Keratinocyte (primary cell): ENCODE measurements around the gene SETD7. TPM values are rescaled to one million over a fixed set of nuclear protein-coding genes. Genes with fewer than 3 reads are reported as not detected.
"Not testable (repeated sequence)": the region's sequence is repeated elsewhere in the genome, so short reads cannot be mapped to it uniquely, and the experiment has no call there.

Experiments
- DNase-seq: peaks from one replicate; pipeline ENCODE4 v3.0.0-alpha.2; 2011; ENCODE audit warnings: low read depth, missing footprints, low spot score
- FAIRE-seq: peaks from 2 replicates; lab custom pipeline; 2011; peaks lifted over from hg19 to GRCh38; lab: Jason Lieb, UNC
- H2AFZ ChIP-seq: 2 replicates; pipeline ENCODE4 v1.6.0; 2012; ENCODE audit warnings: low read length, control low read depth, inconsistent platforms; ENCODE audit not compliant: control insufficient read depth
- H3K27ac ChIP-seq: 2 replicates; pipeline ENCODE4 v1.5.1; 2011; ENCODE audit warnings: low read length; ENCODE audit not compliant: control insufficient read depth, insufficient read depth
- H3K27me3 ChIP-seq: 3 replicates; pipeline ENCODE4 v1.6.0; 2011; ENCODE audit warnings: low read length; ENCODE audit not compliant: control insufficient read depth, insufficient read depth; ENCODE audit errors: extremely low read depth
- H3K36me3 ChIP-seq, 2 experiments: 2 replicates in 1 of 2; 3 replicates in 1 of 2; pipeline ENCODE4 v1.5.1; 2011; ENCODE audit warnings: low read length in 2 of 2, mild to moderate bottlenecking in 1 of 2; ENCODE audit not compliant: control insufficient read depth in 2 of 2, insufficient read depth in 2 of 2; ENCODE audit errors: extremely low read depth in 1 of 2
- H3K4me1 ChIP-seq: 3 replicates; pipeline ENCODE4 v1.5.1; 2011; ENCODE audit warnings: low read length; ENCODE audit not compliant: control insufficient read depth, insufficient read depth; ENCODE audit errors: extremely low read depth
- H3K4me2 ChIP-seq: 3 replicates; pipeline ENCODE4 v1.6.0; 2011; ENCODE audit warnings: low read depth, low read length; ENCODE audit not compliant: control insufficient read depth, insufficient read depth; ENCODE audit errors: extremely low read depth
- H3K4me3 ChIP-seq, 3 experiments: fragments of 200-600 bp in 1 of 3; sonication (generic) in 1 of 3; 2 replicates in 2 of 3; 3 replicates in 1 of 3; pipeline ENCODE4 v1.5.1; 2011 to 2016; ENCODE audit warnings: low read length in 3 of 3, mild to moderate bottlenecking in 3 of 3, control low read depth in 2 of 3, inconsistent platforms in 1 of 3, low read depth in 1 of 3, mixed read lengths in 1 of 3, mixed run types in 1 of 3, moderate library complexity in 1 of 3; ENCODE audit not compliant: control insufficient read depth in 2 of 3, insufficient read depth in 2 of 3; ENCODE audit errors: extremely low read depth in 1 of 3
- H3K79me2 ChIP-seq: 2 replicates; pipeline ENCODE4 v1.6.0; 2012; ENCODE audit warnings: low read length; ENCODE audit not compliant: control insufficient read depth, insufficient read depth
- H3K9ac ChIP-seq: 3 replicates; pipeline ENCODE4 v1.6.0; 2011; ENCODE audit warnings: low read length; ENCODE audit not compliant: control insufficient read depth, insufficient read depth; ENCODE audit errors: extremely low read depth
- H3K9me1 ChIP-seq: 3 replicates; pipeline ENCODE4 v1.6.0; 2011; ENCODE audit warnings: low read length; ENCODE audit not compliant: control insufficient read depth, insufficient read depth; ENCODE audit errors: extremely low read depth
- H3K9me3 ChIP-seq: 2 replicates; pipeline ENCODE4 v1.5.1; 2012; ENCODE audit warnings: low read depth, low read length; ENCODE audit not compliant: control insufficient read depth
- H4K20me1 ChIP-seq: 3 replicates; pipeline ENCODE4 v1.6.0; 2011; ENCODE audit warnings: low read length; ENCODE audit not compliant: control insufficient read depth, insufficient read depth; ENCODE audit errors: extremely low read depth
- CTCF ChIP-seq, 3 experiments: IDR thresholded peaks in 1 of 3; conservative IDR thresholded peaks in 1 of 3; optimal IDR thresholded peaks in 1 of 3; 2 replicates in 2 of 3; 3 replicates in 1 of 3; pipeline versions ENCODE3 to v1.5.1; 2011; ENCODE audit warnings: low read length in 3 of 3, mild to moderate bottlenecking in 3 of 3, moderate library complexity in 2 of 3, control low read depth in 1 of 3, inconsistent platforms in 1 of 3; ENCODE audit not compliant: insufficient read depth in 2 of 3; ENCODE audit errors: extremely low read depth in 1 of 3
- EZH2 ChIP-seq: IDR thresholded peaks from one replicate; pipeline ENCODE4 v1.6.1; 2012; ENCODE audit warnings: inconsistent platforms, mild to moderate bottlenecking, low read length, moderate library complexity
- dilution Hi-C: fragments of 300-500 bp; cut with MboI; formaldehyde crosslinking; loops from one replicate; pipeline ENCODE4 v1.7.0; 2020; ENCODE audit warnings: low sequenced_read_pairs; ENCODE audit not compliant: extremely low pct_ligation_motif_present
- polyA plus RNA-seq, 5 experiments: library from polyadenylated mRNA; depleted of rRNA in 3 of 5; stranded (reverse) in 3 of 5; stranded (forward) in 1 of 5; unstranded in 1 of 5; fragments of >200 nt; gene quantifications; 1 replicate in 1 of 5; 2 replicates in 3 of 5; 3 replicates in 1 of 5; pipeline versions ENCODE4 v1.2.1 to v1.2.3, GENCODE V29; 2011 to 2012; ENCODE audit warnings: missing spikeins in 2 of 5, low read depth in 1 of 5, low replicate concordance in 1 of 5

Gene SETD7
- polyA plus RNA-seq, 1 donor (not counting 4 experiments of a cell fraction or from before 2014, with no cell fraction given), result 18.8 TPM

- H3K4me2 ChIP-seq, result no peak overlapping the region
- H2AFZ ChIP-seq, result no peak overlapping the region
- dilution Hi-C loops, result no loop called here
- no peaks in the 10 kb centered on the region for H3K9me1 ChIP-seq
- H3K4me3 ChIP-seq, result no peak overlapping the region
- FAIRE-seq, result no peak
- peaks cover 26% of the 10 kb centered on the region for H3K79me2 ChIP-seq
- no peak overlapping the region for H3K27ac ChIP-seq
- no peaks in the 10 kb centered on the region for H3K9me3 ChIP-seq
- no peak overlapping the region for H3K9ac ChIP-seq
- no peak for DNase-seq
- H3K4me1 ChIP-seq, result no peaks in the 10 kb centered on the region
- H4K20me1 ChIP-seq, result no peaks in the 10 kb centered on the region
- H3K27me3 ChIP-seq, result no peaks in the 10 kb centered on the region
- H3K36me3 ChIP-seq, result no peaks in the 10 kb centered on the region
- TF ChIP-seq EZH2 (no peak), CTCF (optimal IDR thresholded peaks at IDR 0.05 in 1 of 3, IDR thresholded peaks at IDR 0.05 in 1 of 3, conservative IDR thresholded peaks at IDR 0.05 in 1 of 3; ENCODE audit: extremely low read depth in 1 of 3, insufficient read depth in 2 of 3, low read length in 3 of 3) (no peak)
Observed at GRCh38 chr4:139465922-139466321, 90.1 kb downstream of the SETD7 start.

- peaks cover 33% of the 10 kb centered on the region for H3K79me2 ChIP-seq
Observed at GRCh38 chr4:139464512-139464911, 91.5 kb downstream of the SETD7 start.

GRCh38 chr4:139461022-139461628 lies 94.9 kb downstream of the SETD7 start:
- DNase-seq (no peak), FAIRE-seq (no peak)
- Histone ChIP-seq H3K27ac (no peak overlapping the region), H3K9me3 (no peaks in the 10 kb centered on the region), H3K4me1 (peaks cover 9% of the 10 kb centered on the region), H3K36me3 (no peaks in the 10 kb centered on the region), H3K9ac (no peak overlapping the region), H3K4me2 (no peak overlapping the region), H4K20me1 (no peaks in the 10 kb centered on the region), H2AFZ (no peak overlapping the region), H3K4me3 (no peak overlapping the region), H3K9me1 (no peaks in the 10 kb centered on the region), H3K27me3 (no peaks in the 10 kb centered on the region), H3K79me2 (peaks cover 49% of the 10 kb centered on the region)
- dilution Hi-C loops, result no loop called here
- TF ChIP-seq CTCF (optimal IDR thresholded peaks at IDR 0.05 in 1 of 3, IDR thresholded peaks at IDR 0.05 in 1 of 3, conservative IDR thresholded peaks at IDR 0.05 in 1 of 3; ENCODE audit: extremely low read depth in 1 of 3, insufficient read depth in 2 of 3, low read length in 3 of 3), result no peak
- TF ChIP-seq EZH2, result no peak

More at GRCh38 chr4:139464512-139464911, 91.5 kb downstream of the SETD7 start:
- FAIRE-seq, H3K9me1 ChIP-seq, H3K27ac ChIP-seq, dilution Hi-C loops, H3K27me3 ChIP-seq, H2AFZ ChIP-seq, H3K4me2 ChIP-seq, H3K4me3 ChIP-seq, H3K9me3 ChIP-seq, H4K20me1 ChIP-seq, DNase-seq, H3K36me3 ChIP-seq, H3K9ac ChIP-seq, H3K4me1 ChIP-seq: not testable (repeated sequence)
